ENCODE data around the gene DZIP1. TPM values are rescaled to one million over a fixed set of nuclear protein-coding genes. Genes with fewer than 3 reads are reported as not detected.

The DZIP1 gene
- total RNA-seq, result 10.3 and 15.2 TPM in 2 replicates

GRCh38 chr13:95644601-95645052 lies at the start of gene DZIP1:
Gene DZIP1, minus strand, starts transcription at chr13:95644706. Its CDS starts 2,677 bp downstream, at chr13:95642029.

GRCh38 chr13:95676762-95677563 lies 32.5 kb upstream of the DZIP1 start, which contains the start of gene DNAJC3:
Gene DNAJC3, plus strand, starts transcription at chr13:95677139. Its CDS starts 117 bp downstream, at chr13:95677256.

GRCh38 chr13:95552539-95553441 lies 91.7 kb downstream of the DZIP1 start, which contains the start of gene CLDN10:
Gene CLDN10, plus strand, starts transcription at chr13:95552720. Its CDS starts 34 bp downstream, at chr13:95552754.

Other genes starting within 250 kb of the DZIP1 start
- gene CLDN10, start 92.0 kb downstream of the DZIP1 start, total RNA-seq, result 0.09 TPM in 1 of 2 replicates, not detected in the other
- gene DNAJC3, start 32.4 kb upstream of the DZIP1 start, total RNA-seq, result 63.3 and 65.8 TPM in 2 replicates